Keratinocyte (primary cell): Measurements from ENCODE around the gene PHF10.

Experiments
- EZH2 ChIP-seq: IDR thresholded peaks from one replicate; pipeline ENCODE4 v1.6.1; 2012; ENCODE audit warnings: inconsistent platforms, mild to moderate bottlenecking, low read length, moderate library complexity
- TF ChIP-seq, protein P1 (sequence below), 3 experiments: IDR thresholded peaks in 1 of 3; conservative IDR thresholded peaks in 1 of 3; optimal IDR thresholded peaks in 1 of 3; 2 replicates in 2 of 3; 3 replicates in 1 of 3; pipeline versions ENCODE3 to v1.5.1; 2011; ENCODE audit warnings: low read length in 3 of 3, mild to moderate bottlenecking in 3 of 3, moderate library complexity in 2 of 3, control low read depth in 1 of 3, inconsistent platforms in 1 of 3; ENCODE audit not compliant: insufficient read depth in 2 of 3; ENCODE audit errors: extremely low read depth in 1 of 3

- TF ChIP-seq, protein P1, sequence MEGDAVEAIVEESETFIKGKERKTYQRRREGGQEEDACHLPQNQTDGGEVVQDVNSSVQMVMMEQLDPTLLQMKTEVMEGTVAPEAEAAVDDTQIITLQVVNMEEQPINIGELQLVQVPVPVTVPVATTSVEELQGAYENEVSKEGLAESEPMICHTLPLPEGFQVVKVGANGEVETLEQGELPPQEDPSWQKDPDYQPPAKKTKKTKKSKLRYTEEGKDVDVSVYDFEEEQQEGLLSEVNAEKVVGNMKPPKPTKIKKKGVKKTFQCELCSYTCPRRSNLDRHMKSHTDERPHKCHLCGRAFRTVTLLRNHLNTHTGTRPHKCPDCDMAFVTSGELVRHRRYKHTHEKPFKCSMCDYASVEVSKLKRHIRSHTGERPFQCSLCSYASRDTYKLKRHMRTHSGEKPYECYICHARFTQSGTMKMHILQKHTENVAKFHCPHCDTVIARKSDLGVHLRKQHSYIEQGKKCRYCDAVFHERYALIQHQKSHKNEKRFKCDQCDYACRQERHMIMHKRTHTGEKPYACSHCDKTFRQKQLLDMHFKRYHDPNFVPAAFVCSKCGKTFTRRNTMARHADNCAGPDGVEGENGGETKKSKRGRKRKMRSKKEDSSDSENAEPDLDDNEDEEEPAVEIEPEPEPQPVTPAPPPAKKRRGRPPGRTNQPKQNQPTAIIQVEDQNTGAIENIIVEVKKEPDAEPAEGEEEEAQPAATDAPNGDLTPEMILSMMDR (optimal IDR thresholded peaks at IDR 0.05 in 1 of 3, IDR thresholded peaks at IDR 0.05 in 1 of 3, conservative IDR thresholded peaks at IDR 0.05 in 1 of 3; ENCODE audit: extremely low read depth in 1 of 3, insufficient read depth in 2 of 3, low read length in 3 of 3), result no peak
- no peak for TF ChIP-seq EZH2
Measured at GRCh38 chr6:169700296-169700695, 24.0 kb downstream of the PHF10 start.
